GM23338 (cell line): ENCODE data around the gene LARGE1. TPM values are rescaled to one million over a fixed set of nuclear protein-coding genes. Genes with fewer than 3 reads are reported as not detected.

Source experiments
- ATAC-seq: fragments of 200-7000 bp; cut with Tn5 transposase; 3 replicates; pipeline ENCODE4 v1.9.1; 2020
- DNase-seq: peaks from one replicate; pipeline ENCODE4 v3.0.0-alpha.2; 2015; ENCODE audit warnings: low spot score
- H2AFZ ChIP-seq: fragments of 200-600 bp; sonication (generic); 2 replicates; pipeline ENCODE4 v1.8.0; 2016; ENCODE audit warnings: antibody characterized with exemption, mild to moderate bottlenecking, moderate library complexity
- H3F3A ChIP-seq: fragments of 200-600 bp; sonication (generic); replicated peaks from 2 replicates; pipeline ENCODE4 v1.8.0; 2017; ENCODE audit warnings: antibody characterized with exemption, mixed run types, low read depth
- H3K27ac ChIP-seq: fragments of 200-600 bp; sonication (generic); 2 replicates; pipeline ENCODE4 v1.6.1; 2016; ENCODE audit warnings: low read depth
- H3K27me3 ChIP-seq: fragments of 200-600 bp; sonication (generic); 2 replicates; pipeline ENCODE4 v1.8.0; 2016; ENCODE audit warnings: mild to moderate bottlenecking, mixed run types, moderate library complexity; ENCODE audit not compliant: insufficient read depth
- H3K36me3 ChIP-seq: fragments of 200-600 bp; sonication (generic); 2 replicates; pipeline ENCODE4 v1.8.0; 2016; ENCODE audit warnings: mild to moderate bottlenecking; ENCODE audit not compliant: insufficient read depth
- H3K4me1 ChIP-seq: fragments of 200-600 bp; sonication (generic); 2 replicates; pipeline ENCODE4 v1.8.0; 2016; ENCODE audit warnings: mild to moderate bottlenecking, moderate library complexity; ENCODE audit not compliant: insufficient read depth
- H3K4me2 ChIP-seq: fragments of 200-600 bp; sonication (generic); 2 replicates; pipeline ENCODE4 v1.7.1; 2017; ENCODE audit warnings: mixed run types
- H3K4me3 ChIP-seq: fragments of 200-600 bp; sonication (generic); 2 replicates; pipeline ENCODE4 v1.6.1; 2016; ENCODE audit warnings: mixed run types
- H3K79me2 ChIP-seq: fragments of 200-600 bp; sonication (generic); replicated peaks from 2 replicates; pipeline ENCODE4 v1.8.0; 2017; ENCODE audit warnings: mild to moderate bottlenecking; ENCODE audit not compliant: insufficient read depth
- H3K9me2 ChIP-seq: fragments of 200-600 bp; sonication (generic); 2 replicates; pipeline ENCODE4 v1.8.0; 2017; ENCODE audit not compliant: insufficient read depth
- H4K20me1 ChIP-seq: fragments of 200-600 bp; sonication (generic); replicated peaks from 2 replicates; pipeline ENCODE4 v1.8.0; 2017; ENCODE audit warnings: mild to moderate bottlenecking; ENCODE audit not compliant: insufficient read depth
- H3K27ac Mint-ChIP-seq: 2 replicates; pipeline ENCODE4 v1.8.0; 2020; ENCODE audit warnings: inconsistent platforms, mild to moderate bottlenecking, moderate library complexity, mixed read lengths
- H3K27me3 Mint-ChIP-seq: 3 replicates; pipeline ENCODE4 v1.8.0; 2022; ENCODE audit warnings: low read depth, mild to moderate bottlenecking, moderate library complexity, mixed read lengths, inconsistent platforms; ENCODE audit not compliant: insufficient read depth, poor library complexity
- H3K36me3 Mint-ChIP-seq: 3 replicates; pipeline ENCODE4 v1.8.0; 2021; ENCODE audit warnings: low read depth, mild to moderate bottlenecking, inconsistent platforms, moderate library complexity, mixed read lengths
- H3K4me1 Mint-ChIP-seq: 3 replicates; pipeline ENCODE4 v1.8.0; 2020; ENCODE audit warnings: mild to moderate bottlenecking, inconsistent platforms, mixed read lengths
- H3K4me3 Mint-ChIP-seq: 3 replicates; pipeline ENCODE4 v1.8.0; 2021; ENCODE audit warnings: moderate library complexity, mild to moderate bottlenecking, inconsistent platforms, mixed read lengths
- H3K9me3 Mint-ChIP-seq: 3 replicates; pipeline ENCODE4 v1.8.0; 2020; ENCODE audit warnings: moderate library complexity, mild to moderate bottlenecking, inconsistent platforms, mixed read lengths
- CREB1 ChIP-seq: fragments of 250-450 bp; sonication (Bioruptor Pico); IDR thresholded peaks from 2 replicates; pipeline ENCODE4 v1.5.0; 2020; ENCODE audit warnings: low read depth, mild to moderate bottlenecking, moderate library complexity
- EZH2 ChIP-seq: fragments of 200-600 bp; sonication (generic); IDR thresholded peaks from one replicate; pipeline ENCODE4 v1.8.0; 2017; ENCODE audit warnings: antibody characterized with exemption, mild to moderate bottlenecking, low read depth; ENCODE audit not compliant: unreplicated experiment
- EZH2phosphoT487 ChIP-seq: fragments of 200-600 bp; sonication (generic); IDR thresholded peaks from one replicate; pipeline ENCODE4 v1.8.1; 2018; ENCODE audit warnings: antibody characterized with exemption; ENCODE audit not compliant: unreplicated experiment
- JUNB ChIP-seq: IDR thresholded peaks from one replicate; pipeline ENCODE4 v1.6.1; 2016; ENCODE audit warnings: antibody characterized with exemption; ENCODE audit not compliant: unreplicated experiment
- NANOG ChIP-seq: IDR thresholded peaks from 2 replicates; pipeline ENCODE4 v1.6.1; 2016; ENCODE audit warnings: antibody characterized with exemption, borderline replicate concordance
- POLR2AphosphoS5 ChIP-seq: IDR thresholded peaks from 2 replicates; pipeline ENCODE4 v1.6.1; 2016; ENCODE audit warnings: antibody characterized with exemption, low read depth
- STAT1 ChIP-seq: IDR thresholded peaks from one replicate; pipeline ENCODE4 v1.6.1; 2016; ENCODE audit warnings: antibody characterized with exemption; ENCODE audit not compliant: unreplicated experiment
- ZNF114 ChIP-seq: fragments of 250-450 bp; sonication (Bioruptor Pico); IDR thresholded peaks from 2 replicates; pipeline ENCODE4 v1.5.0; 2020; ENCODE audit warnings: mild to moderate bottlenecking, moderate library complexity
- ZNF331 ChIP-seq: fragments of 250-450 bp; sonication (Bioruptor Pico); IDR thresholded peaks from 2 replicates; pipeline ENCODE4 v1.5.0; 2020; ENCODE audit warnings: low read depth, mild to moderate bottlenecking, moderate library complexity
- polyA plus RNA-seq: library from polyadenylated mRNA; unstranded; fragments of >200 nt; fragmentation: Nextera tagmentation; extraction: Ambion mirVana; gene quantifications from 2 replicates; pipeline ENCODE4 v1.2.1, GENCODE V29; 2016
- total RNA-seq: library from RNA; depleted of rRNA; stranded (reverse); fragments of >200 nt; shearing (Covaris generic); gene quantifications from 2 replicates; pipeline ENCODE4 v1.2.3, GENCODE V29; 2014
- TF ChIP-seq, protein P1 (sequence below): IDR thresholded peaks from one replicate; pipeline ENCODE4 v1.6.1; 2018; ENCODE audit warnings: antibody characterized with exemption; ENCODE audit not compliant: unreplicated experiment
- TF ChIP-seq, protein P2 (sequence below): IDR thresholded peaks from 2 replicates; pipeline ENCODE4 v1.6.1; 2016; ENCODE audit warnings: antibody characterized with exemption
- TF ChIP-seq, protein P3 (sequence below), 2 experiments: fragments of 200-600 bp in 1 of 2; sonication (generic) in 1 of 2; conservative IDR thresholded peaks; 2 replicates each; pipeline versions ENCODE4 v1.5.1 to v1.6.1; 2016 to 2017; ENCODE audit warnings: antibody characterized with exemption in 2 of 2, low read depth in 2 of 2, mild to moderate bottlenecking in 2 of 2, moderate library complexity in 1 of 2
- TF ChIP-seq, protein P4 (sequence below): fragments of 250-450 bp; sonication (Bioruptor Pico); IDR thresholded peaks from 2 replicates; pipeline ENCODE4 v1.5.0; 2020; ENCODE audit warnings: mild to moderate bottlenecking, moderate library complexity

The LARGE1 gene
- total and polyA plus RNA-seq, 2 experiments from 2014 or later = 12.8 to 75.6 TPM

DNA sequence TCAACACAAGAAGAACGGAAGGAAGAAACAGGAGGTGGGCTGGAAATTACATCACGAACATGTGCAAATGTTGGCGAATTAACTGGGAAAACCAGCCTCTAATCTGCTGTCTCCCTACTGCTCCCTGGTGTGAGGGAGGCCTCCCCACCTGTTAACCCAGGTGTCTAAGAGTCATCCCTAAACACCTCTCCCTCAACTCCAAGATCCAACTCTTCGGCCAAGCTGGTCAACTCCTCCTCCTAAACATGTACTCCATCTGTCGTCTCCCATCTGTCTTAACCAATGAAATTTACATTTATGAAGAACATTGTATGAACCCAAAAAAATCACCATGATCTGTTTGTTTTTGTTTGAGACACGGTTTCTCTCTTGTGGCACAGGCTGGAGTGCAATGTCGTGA, 154.2 kb downstream of the LARGE1 start:
- ATAC-seq = no peak
- Histone ChIP-seq H3K36me3 (no peaks in the 10 kb centered on the region), H3K79me2 (peaks cover 99% of the 10 kb centered on the region), H3K27me3 (no peaks in the 10 kb centered on the region), H4K20me1 (peaks cover 54% of the 10 kb centered on the region), H3K4me1 (peaks cover 20% of the 10 kb centered on the region), H3K4me3 (no peak overlapping the region), H2AFZ (no peak overlapping the region), H3K27ac (no peak overlapping the region), H3F3A (no peaks in the 10 kb centered on the region), H3K4me2 (no peak overlapping the region), H3K9me2 (no peaks in the 10 kb centered on the region)
- no peak overlapping the region for H3K27ac Mint-ChIP-seq
- TF ChIP-seq, protein P1, sequence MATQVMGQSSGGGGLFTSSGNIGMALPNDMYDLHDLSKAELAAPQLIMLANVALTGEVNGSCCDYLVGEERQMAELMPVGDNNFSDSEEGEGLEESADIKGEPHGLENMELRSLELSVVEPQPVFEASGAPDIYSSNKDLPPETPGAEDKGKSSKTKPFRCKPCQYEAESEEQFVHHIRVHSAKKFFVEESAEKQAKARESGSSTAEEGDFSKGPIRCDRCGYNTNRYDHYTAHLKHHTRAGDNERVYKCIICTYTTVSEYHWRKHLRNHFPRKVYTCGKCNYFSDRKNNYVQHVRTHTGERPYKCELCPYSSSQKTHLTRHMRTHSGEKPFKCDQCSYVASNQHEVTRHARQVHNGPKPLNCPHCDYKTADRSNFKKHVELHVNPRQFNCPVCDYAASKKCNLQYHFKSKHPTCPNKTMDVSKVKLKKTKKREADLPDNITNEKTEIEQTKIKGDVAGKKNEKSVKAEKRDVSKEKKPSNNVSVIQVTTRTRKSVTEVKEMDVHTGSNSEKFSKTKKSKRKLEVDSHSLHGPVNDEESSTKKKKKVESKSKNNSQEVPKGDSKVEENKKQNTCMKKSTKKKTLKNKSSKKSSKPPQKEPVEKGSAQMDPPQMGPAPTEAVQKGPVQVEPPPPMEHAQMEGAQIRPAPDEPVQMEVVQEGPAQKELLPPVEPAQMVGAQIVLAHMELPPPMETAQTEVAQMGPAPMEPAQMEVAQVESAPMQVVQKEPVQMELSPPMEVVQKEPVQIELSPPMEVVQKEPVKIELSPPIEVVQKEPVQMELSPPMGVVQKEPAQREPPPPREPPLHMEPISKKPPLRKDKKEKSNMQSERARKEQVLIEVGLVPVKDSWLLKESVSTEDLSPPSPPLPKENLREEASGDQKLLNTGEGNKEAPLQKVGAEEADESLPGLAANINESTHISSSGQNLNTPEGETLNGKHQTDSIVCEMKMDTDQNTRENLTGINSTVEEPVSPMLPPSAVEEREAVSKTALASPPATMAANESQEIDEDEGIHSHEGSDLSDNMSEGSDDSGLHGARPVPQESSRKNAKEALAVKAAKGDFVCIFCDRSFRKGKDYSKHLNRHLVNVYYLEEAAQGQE = no peak
- TF ChIP-seq, protein P2, sequence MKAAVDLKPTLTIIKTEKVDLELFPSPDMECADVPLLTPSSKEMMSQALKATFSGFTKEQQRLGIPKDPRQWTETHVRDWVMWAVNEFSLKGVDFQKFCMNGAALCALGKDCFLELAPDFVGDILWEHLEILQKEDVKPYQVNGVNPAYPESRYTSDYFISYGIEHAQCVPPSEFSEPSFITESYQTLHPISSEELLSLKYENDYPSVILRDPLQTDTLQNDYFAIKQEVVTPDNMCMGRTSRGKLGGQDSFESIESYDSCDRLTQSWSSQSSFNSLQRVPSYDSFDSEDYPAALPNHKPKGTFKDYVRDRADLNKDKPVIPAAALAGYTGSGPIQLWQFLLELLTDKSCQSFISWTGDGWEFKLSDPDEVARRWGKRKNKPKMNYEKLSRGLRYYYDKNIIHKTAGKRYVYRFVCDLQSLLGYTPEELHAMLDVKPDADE = no peak
- TF ChIP-seq, protein P3, sequence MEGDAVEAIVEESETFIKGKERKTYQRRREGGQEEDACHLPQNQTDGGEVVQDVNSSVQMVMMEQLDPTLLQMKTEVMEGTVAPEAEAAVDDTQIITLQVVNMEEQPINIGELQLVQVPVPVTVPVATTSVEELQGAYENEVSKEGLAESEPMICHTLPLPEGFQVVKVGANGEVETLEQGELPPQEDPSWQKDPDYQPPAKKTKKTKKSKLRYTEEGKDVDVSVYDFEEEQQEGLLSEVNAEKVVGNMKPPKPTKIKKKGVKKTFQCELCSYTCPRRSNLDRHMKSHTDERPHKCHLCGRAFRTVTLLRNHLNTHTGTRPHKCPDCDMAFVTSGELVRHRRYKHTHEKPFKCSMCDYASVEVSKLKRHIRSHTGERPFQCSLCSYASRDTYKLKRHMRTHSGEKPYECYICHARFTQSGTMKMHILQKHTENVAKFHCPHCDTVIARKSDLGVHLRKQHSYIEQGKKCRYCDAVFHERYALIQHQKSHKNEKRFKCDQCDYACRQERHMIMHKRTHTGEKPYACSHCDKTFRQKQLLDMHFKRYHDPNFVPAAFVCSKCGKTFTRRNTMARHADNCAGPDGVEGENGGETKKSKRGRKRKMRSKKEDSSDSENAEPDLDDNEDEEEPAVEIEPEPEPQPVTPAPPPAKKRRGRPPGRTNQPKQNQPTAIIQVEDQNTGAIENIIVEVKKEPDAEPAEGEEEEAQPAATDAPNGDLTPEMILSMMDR (conservative IDR thresholded peaks at IDR 0.05; ENCODE audit: low read depth in 2 of 2) = no peak
- no peak for TF ChIP-seq ZNF114 (CRISPR knock-in tag)
- TF ChIP-seq, protein P4, sequence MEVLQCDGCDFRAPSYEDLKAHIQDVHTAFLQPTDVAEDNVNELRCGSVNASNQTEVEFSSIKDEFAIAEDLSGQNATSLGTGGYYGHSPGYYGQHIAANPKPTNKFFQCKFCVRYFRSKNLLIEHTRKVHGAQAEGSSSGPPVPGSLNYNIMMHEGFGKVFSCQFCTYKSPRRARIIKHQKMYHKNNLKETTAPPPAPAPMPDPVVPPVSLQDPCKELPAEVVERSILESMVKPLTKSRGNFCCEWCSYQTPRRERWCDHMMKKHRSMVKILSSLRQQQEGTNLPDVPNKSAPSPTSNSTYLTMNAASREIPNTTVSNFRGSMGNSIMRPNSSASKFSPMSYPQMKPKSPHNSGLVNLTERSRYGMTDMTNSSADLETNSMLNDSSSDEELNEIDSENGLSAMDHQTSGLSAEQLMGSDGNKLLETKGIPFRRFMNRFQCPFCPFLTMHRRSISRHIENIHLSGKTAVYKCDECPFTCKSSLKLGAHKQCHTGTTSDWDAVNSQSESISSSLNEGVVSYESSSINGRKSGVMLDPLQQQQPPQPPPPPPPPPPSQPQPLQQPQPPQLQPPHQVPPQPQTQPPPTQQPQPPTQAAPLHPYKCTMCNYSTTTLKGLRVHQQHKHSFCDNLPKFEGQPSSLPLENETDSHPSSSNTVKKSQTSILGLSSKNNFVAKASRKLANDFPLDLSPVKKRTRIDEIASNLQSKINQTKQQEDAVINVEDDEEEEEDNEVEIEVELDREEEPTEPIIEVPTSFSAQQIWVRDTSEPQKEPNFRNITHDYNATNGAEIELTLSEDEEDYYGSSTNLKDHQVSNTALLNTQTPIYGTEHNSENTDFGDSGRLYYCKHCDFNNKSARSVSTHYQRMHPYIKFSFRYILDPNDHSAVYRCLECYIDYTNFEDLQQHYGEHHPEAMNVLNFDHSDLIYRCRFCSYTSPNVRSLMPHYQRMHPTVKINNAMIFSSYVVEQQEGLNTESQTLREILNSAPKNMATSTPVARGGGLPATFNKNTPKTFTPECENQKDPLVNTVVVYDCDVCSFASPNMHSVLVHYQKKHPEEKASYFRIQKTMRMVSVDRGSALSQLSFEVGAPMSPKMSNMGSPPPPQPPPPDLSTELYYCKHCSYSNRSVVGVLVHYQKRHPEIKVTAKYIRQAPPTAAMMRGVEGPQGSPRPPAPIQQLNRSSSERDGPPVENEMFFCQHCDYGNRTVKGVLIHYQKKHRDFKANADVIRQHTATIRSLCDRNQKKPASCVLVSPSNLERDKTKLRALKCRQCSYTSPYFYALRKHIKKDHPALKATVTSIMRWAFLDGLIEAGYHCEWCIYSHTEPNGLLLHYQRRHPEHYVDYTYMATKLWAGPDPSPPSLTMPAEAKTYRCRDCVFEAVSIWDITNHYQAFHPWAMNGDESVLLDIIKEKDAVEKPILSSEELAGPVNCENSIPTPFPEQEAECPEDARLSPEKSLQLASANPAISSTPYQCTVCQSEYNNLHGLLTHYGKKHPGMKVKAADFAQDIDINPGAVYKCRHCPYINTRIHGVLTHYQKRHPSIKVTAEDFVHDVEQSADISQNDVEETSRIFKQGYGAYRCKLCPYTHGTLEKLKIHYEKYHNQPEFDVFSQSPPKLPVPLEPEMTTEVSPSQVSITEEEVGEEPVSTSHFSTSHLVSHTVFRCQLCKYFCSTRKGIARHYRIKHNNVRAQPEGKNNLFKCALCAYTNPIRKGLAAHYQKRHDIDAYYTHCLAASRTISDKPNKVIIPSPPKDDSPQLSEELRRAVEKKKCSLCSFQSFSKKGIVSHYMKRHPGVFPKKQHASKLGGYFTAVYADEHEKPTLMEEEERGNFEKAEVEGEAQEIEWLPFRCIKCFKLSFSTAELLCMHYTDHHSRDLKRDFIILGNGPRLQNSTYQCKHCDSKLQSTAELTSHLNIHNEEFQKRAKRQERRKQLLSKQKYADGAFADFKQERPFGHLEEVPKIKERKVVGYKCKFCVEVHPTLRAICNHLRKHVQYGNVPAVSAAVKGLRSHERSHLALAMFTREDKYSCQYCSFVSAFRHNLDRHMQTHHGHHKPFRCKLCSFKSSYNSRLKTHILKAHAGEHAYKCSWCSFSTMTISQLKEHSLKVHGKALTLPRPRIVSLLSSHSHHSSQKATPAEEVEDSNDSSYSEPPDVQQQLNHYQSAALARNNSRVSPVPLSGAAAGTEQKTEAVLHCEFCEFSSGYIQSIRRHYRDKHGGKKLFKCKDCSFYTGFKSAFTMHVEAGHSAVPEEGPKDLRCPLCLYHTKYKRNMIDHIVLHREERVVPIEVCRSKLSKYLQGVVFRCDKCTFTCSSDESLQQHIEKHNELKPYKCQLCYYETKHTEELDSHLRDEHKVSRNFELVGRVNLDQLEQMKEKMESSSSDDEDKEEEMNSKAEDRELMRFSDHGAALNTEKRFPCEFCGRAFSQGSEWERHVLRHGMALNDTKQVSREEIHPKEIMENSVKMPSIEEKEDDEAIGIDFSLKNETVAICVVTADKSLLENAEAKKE = no peak
- TF ChIP-seq JUNB = no peak
- TF ChIP-seq CREB1 (CRISPR knock-in tag) = no peak
- TF ChIP-seq EZH2phosphoT487 = no peak
- no peak for TF ChIP-seq EZH2
- no peak for TF ChIP-seq STAT1
- no peak for TF ChIP-seq NANOG
- TF ChIP-seq ZNF331 (CRISPR knock-in tag) = no peak
- TF ChIP-seq POLR2AphosphoS5 = no peak
- H3K36me3 Mint-ChIP-seq = peaks cover 5% of the 10 kb centered on the region; the same call in 2 of the 3 replicates
- no peak overlapping the region for H3K4me3 Mint-ChIP-seq
- peaks cover 8% of the 10 kb centered on the region for H3K27me3 Mint-ChIP-seq
- DNase-seq = no peak
- peaks cover 2% of the 10 kb centered on the region; the same call in 2 of the 3 replicates for H3K4me1 Mint-ChIP-seq
- H3K9me3 Mint-ChIP-seq = no peaks in the 10 kb centered on the region
